ENCODE results near the gene MORC3. TPM values are rescaled to one million over a fixed set of nuclear protein-coding genes. Genes with fewer than 3 reads are reported as not detected.

Gene MORC3
- total and polyA plus RNA-seq, 9 of the 15 experiments (the other 6 are each of a cell fraction or from before 2014, with no cell fraction given), result 12.7 to 53.7 (median 36.0) TPM

- ChIA-PET CTCF (ENCODE audit: low intra/inter-chr PET ratio) (no interaction called here), POLR2A (interaction anchor here (0.6 to 1.1 kb wide), 3 partner anchors 10 to 32 kb away, joined by 3 read pairs; no protein-coding TSS in a partner anchor)
- intact Hi-C loops (cut with micrococcal nuclease) (no loop called here), in situ Hi-C loops (cut with MboI) (no loop called here)
- FAIRE-seq (no peak), DNase-seq (ENCODE audit: extremely low read depth in 1 of 4, low spot score in 3 of 4) (no peak), ATAC-seq (peak; percentile 21; the same call in 1 of the 3 replicates)
- BruUV-seq (replicated peaks), result no TSS peak
- no peak overlapping the region for H3K9ac ChIP-seq (ENCODE audit: insufficient read depth in 1 of 2, low read depth in 2 of 2, low read length in 2 of 2)
- H2AFZ ChIP-seq (ENCODE audit: low read depth, low read length), result no peak overlapping the region
- H3K4me2 ChIP-seq (ENCODE audit: insufficient read depth, low read length), result no peak overlapping the region
- no peaks in the 10 kb centered on the region for H3K79me2 ChIP-seq (ENCODE audit: control insufficient read depth, insufficient read depth, low read length)
- no peaks in the 10 kb centered on the region for H4K20me1 ChIP-seq (replicated peaks; ENCODE audit: control insufficient read depth, insufficient read depth, low read length)
- no peaks in the 10 kb centered on the region; a peak in 1 of 5 replicates for H3K27me3 ChIP-seq (ENCODE audit: control insufficient read depth in 2 of 2, insufficient read depth in 2 of 2, low read length in 2 of 2)
- H3K4me3 ChIP-seq, result no peak overlapping the region
- no peaks in the 10 kb centered on the region for H3K9me3 ChIP-seq (replicated peaks; ENCODE audit: control insufficient read depth, insufficient read depth, low read depth, low read length)
- H3K36me3 ChIP-seq (ENCODE audit: control insufficient read depth, insufficient read depth, low read length), result peaks cover 66% of the 10 kb centered on the region
- 100% methylated on average over 1 of the region's 3 CpGs for WGBS (ENCODE audit: insufficient coverage, low coverage, missing lambda C conversion rate)
- peaks cover 2 to 9% of the 10 kb centered on the region in 2 experiments; a peak in 4 of 5 replicates for H3K4me1 ChIP-seq (replicated peaks in 1 of 2; ENCODE audit: control insufficient read depth in 2 of 2, insufficient read depth in 2 of 2, low read length in 2 of 2)
- H3K9me1 ChIP-seq (ENCODE audit: control insufficient read depth, insufficient read depth, low read length), result no peaks in the 10 kb centered on the region
- TF ChIP-seq MED1 (CRISPR knock-in tag; IDR thresholded peaks at IDR 0.05; ENCODE audit: borderline replicate concordance), result no peak
- no peak for TF ChIP-seq ZNF347 (CRISPR knock-in tag; IDR thresholded peaks at IDR 0.05; ENCODE audit: low read depth)
- TF ChIP-seq NKRF (IDR thresholded peaks at IDR 0.05; ENCODE audit: borderline replicate concordance), result no peak
- no peak for TF ChIP-seq NCOA4 (IDR thresholded peaks at IDR 0.05; ENCODE audit: partially characterized antibody)
- H3K27ac ChIP-seq (ENCODE audit: extremely low read depth, low read depth, low read length), result no peak overlapping the region
Observed at GRCh38 chr21:36396325-36396724, 76.3 kb downstream of the MORC3 start.
